Stomach (tissue), 9 donors: Measurements from ENCODE around the gene OSTC. TPM values are rescaled to one million over a fixed set of nuclear protein-coding genes. Genes with fewer than 3 reads are reported as not detected.
"Not testable (repeated sequence)": the region's sequence is repeated elsewhere in the genome, so short reads cannot be mapped to it uniquely, and the experiment has no call there.

Source experiments
- DNase-seq, 2 donors: peaks; one replicate each; pipeline versions ENCODE4 v3.0.0 to v3.0.0-alpha.2; 2013 to 2019
- H3K27ac ChIP-seq, 5 donors: fragments of 200-600 bp in 4 of 5; sonication (generic) in 4 of 5; one replicate each; pipeline ENCODE4 v1.5.1; 2013 to 2019; ENCODE audit warnings: mild to moderate bottlenecking in 1 of 5, moderate library complexity in 1 of 5
- H3K27me3 ChIP-seq, 3 donors: fragments of 200-600 bp; sonication (generic); one replicate each; pipeline ENCODE4 v1.5.1; 2017 to 2019; ENCODE audit warnings: mixed run types in 1 of 3
- H3K36me3 ChIP-seq, 4 donors: fragments of 200-600 bp; sonication (generic); 1 replicate in 3 of 4; 2 replicates in 1 of 4; pipeline ENCODE4 v1.5.1; 2016 to 2019
- H3K4me1 ChIP-seq, 4 donors: fragments of 200-600 bp; sonication (generic); one replicate each; pipeline ENCODE4 v1.5.1; 2016 to 2019
- H3K4me3 ChIP-seq, 4 donors: fragments of 200-600 bp; sonication (generic) in 3 of 4; one replicate each; pipeline ENCODE4 v1.5.1; 2016 to 2019; ENCODE audit warnings: mild to moderate bottlenecking in 1 of 4
- H3K9me3 ChIP-seq, 4 donors: fragments of 200-600 bp; sonication (generic); one replicate each; pipeline ENCODE4 v1.5.1; 2016 to 2019
- CTCF ChIP-seq, 7 experiments: fragments of 450-650 bp in 4 of 7; fragments of 200-600 bp in 3 of 7; sonication (generic) in 3 of 7; IDR thresholded peaks; one replicate each; pipeline ENCODE4 v1.5.1; 2016 to 2019; ENCODE audit warnings: antibody characterized with exemption in 7 of 7, control low read depth in 2 of 7, mild to moderate bottlenecking in 1 of 7
- EP300 ChIP-seq: sonication (generic); formaldehyde crosslinking; IDR thresholded peaks from one replicate; pipeline ENCODE4 v1.6.1; 2017; ENCODE audit warnings: antibody characterized with exemption
- POLR2A ChIP-seq, 4 donors: fragments of 450-650 bp; IDR thresholded peaks; one replicate each; pipeline ENCODE4 v1.6.1; 2016; ENCODE audit warnings: antibody characterized with exemption in 4 of 4, control low read depth in 2 of 4, mild to moderate bottlenecking in 1 of 4, moderate library complexity in 1 of 4
- POLR2AphosphoS5 ChIP-seq, 3 donors: sonication (generic); formaldehyde crosslinking; IDR thresholded peaks; one replicate each; pipeline ENCODE4 v1.6.1; 2016; ENCODE audit warnings: antibody characterized with exemption in 3 of 3
- WGBS, 5 donors: extraction: QIAGEN DNeasy Blood & Tissue Kit in 3 of 5; methylation state at CpG; one replicate each; pipeline versions ENCODE4 v1.1.5 to v1.1.7; 2013 to 2018; 5-methylcytosine and 5-hydroxymethylcytosine counted together
- intact Hi-C: fragments of 100-400 bp; cut with DNase I; formaldehyde crosslinking; loops from one replicate; pipeline ENCODE4 v1.15.1; 2023; ENCODE audit warnings: low total_unique reads
- polyA plus RNA-seq, 3 donors: library from polyadenylated mRNA; stranded (reverse); fragments of 200-250 nt; gene quantifications; one replicate each; pipeline ENCODE4 v1.2.3, GENCODE V29; 2013
- total RNA-seq, 5 donors: library from RNA; depleted of rRNA; stranded (reverse); fragments of >200 nt; gene quantifications; one replicate each; pipeline versions ENCODE4 v1.1.0 to v1.2.3, GENCODE V29; 2014 to 2016
- donor health status: healthy with polysubstance abuse.
- donor health status: Bipolar disorder and iron deficiency.
- donor health status: healthy.

Gene OSTC
- total and polyA plus RNA-seq, 8 donors = 5.4 to 176 (median 64.6) TPM

DNA sequence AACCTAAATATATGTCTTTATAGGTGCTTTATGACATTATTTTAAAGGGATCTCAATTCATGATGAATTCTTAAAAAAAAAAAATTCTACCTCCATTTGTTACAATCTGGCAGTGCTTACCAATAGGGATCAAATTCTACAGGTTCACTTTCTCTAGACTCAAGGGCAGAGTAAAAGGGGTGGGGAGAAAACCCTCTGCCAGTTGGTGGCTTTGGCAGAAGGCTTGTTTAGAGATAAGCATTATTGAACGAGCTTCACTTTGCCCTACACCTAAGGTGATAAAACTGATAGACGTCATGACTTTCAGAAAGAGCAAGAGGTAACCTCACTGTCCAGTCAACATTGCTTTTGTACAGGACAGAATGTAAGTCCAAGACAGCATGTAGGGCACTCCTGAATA is 53.6 kb downstream of the OSTC start:
- no peaks in the 10 kb centered on the region for H3K9me3 ChIP-seq
- H3K4me1 ChIP-seq = peaks cover 0 to 7% (median 0%) of the 10 kb centered on the region in 4 donors
- TF ChIP-seq EP300 (no peak), POLR2A (IDR thresholded peaks at IDR 0.05) (no peak), POLR2AphosphoS5 (IDR thresholded peaks at IDR 0.05) (no peak), CTCF (IDR thresholded peaks at IDR 0.05) (no peak)
- intact Hi-C loops = no loop called here
- H3K27ac ChIP-seq = no peak overlapping the region
- DNase-seq = no peak
- H3K36me3 ChIP-seq = no peaks in the 10 kb centered on the region
- 26 to 51% (median 40%) methylated on average over 2 of the region's 2 CpGs for WGBS, 5 donors
- no peaks in the 10 kb centered on the region for H3K27me3 ChIP-seq
- H3K4me3 ChIP-seq = no peak overlapping the region

GRCh38 chr4:108706289-108706688 is 55.9 kb downstream of the OSTC start:
- Histone ChIP-seq H3K4me3 (no peak overlapping the region), H3K9me3 (no peaks in the 10 kb centered on the region), H3K36me3 (no peaks in the 10 kb centered on the region), H3K27me3 (no peaks in the 10 kb centered on the region), H3K4me1 (no peaks in the 10 kb centered on the region), H3K27ac (no peak overlapping the region)
- intact Hi-C loops = no loop called here
- TF ChIP-seq EP300 = no peak
- TF ChIP-seq POLR2AphosphoS5 (IDR thresholded peaks at IDR 0.05) = no peak
- TF ChIP-seq POLR2A (IDR thresholded peaks at IDR 0.05) = no peak
- TF ChIP-seq CTCF (IDR thresholded peaks at IDR 0.05) = no peak
- no peak for DNase-seq
- WGBS, 5 donors = 58 to 74% (median 63%) methylated on average over 4 of the region's 4 CpGs

DNA sequence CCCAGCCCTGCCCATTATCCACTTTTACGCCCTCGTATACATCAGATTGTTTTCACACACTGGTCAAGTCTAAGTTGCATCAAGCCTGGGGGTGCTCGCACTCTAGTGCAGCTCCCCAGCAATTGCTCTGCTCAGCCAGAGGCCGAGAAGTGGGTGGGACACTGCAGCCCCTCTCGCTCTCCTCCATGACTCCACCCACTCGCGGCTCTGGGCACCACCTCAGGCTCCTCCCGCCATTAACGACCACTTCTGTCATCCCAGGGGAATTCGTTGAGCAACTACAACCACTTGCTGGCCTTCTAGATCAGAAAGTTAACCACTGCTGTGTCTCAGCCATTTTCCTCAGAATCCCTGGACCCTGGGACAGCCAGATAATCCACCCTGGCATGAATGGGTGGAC is 58.8 kb downstream of the OSTC start:
- Histone ChIP-seq H3K4me1 (no peaks in the 10 kb centered on the region), H3K4me3 (no peak overlapping the region), H3K36me3 (no peaks in the 10 kb centered on the region), H3K27ac (no peak overlapping the region), H3K27me3 (no peaks in the 10 kb centered on the region), H3K9me3 (no peaks in the 10 kb centered on the region)
- TF ChIP-seq POLR2A (IDR thresholded peaks at IDR 0.05) (no peak), CTCF (IDR thresholded peaks at IDR 0.05) (no peak), POLR2AphosphoS5 (IDR thresholded peaks at IDR 0.05) (no peak), EP300 (no peak)
- no peak for DNase-seq
- 81 to 91% (median 87%) methylated on average over 10 of the region's 10 CpGs for WGBS, 5 donors
- intact Hi-C loops = no loop called here

DNA sequence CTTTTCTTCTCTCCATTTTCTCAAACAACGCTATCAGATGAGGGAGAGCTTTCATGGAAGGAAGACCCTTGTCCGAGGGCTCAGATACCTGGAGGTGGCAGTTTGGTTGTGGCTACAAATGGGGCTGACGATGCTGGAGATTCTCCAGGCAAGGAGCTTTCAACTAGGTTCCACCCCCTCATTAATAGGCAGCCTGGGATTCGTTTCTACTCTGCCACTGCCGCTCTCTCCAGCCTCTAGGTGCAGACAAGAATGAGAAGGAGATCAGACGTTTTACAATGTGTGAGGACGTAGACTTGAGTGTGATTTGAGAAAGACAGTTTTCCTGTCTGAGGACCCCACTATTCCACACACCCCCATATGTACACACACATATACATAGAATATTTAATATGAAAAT is 59.3 kb downstream of the OSTC start:
- no peaks in the 10 kb centered on the region for H3K9me3 ChIP-seq
- H3K27me3 ChIP-seq = no peaks in the 10 kb centered on the region
- intact Hi-C loops = no loop called here
- H3K4me1 ChIP-seq = no peaks in the 10 kb centered on the region
- H3K27ac ChIP-seq = no peak overlapping the region
- H3K4me3 ChIP-seq = no peak overlapping the region
- WGBS, 5 donors = 52 to 78% (median 71%) methylated on average over 7 of the region's 7 CpGs
- no peak for TF ChIP-seq POLR2AphosphoS5 (IDR thresholded peaks at IDR 0.05)
- no peak for TF ChIP-seq POLR2A (IDR thresholded peaks at IDR 0.05)
- no peak for TF ChIP-seq EP300
- TF ChIP-seq CTCF (IDR thresholded peaks at IDR 0.05) = no peak
- no peaks in the 10 kb centered on the region for H3K36me3 ChIP-seq
- DNase-seq = no peak

DNA sequence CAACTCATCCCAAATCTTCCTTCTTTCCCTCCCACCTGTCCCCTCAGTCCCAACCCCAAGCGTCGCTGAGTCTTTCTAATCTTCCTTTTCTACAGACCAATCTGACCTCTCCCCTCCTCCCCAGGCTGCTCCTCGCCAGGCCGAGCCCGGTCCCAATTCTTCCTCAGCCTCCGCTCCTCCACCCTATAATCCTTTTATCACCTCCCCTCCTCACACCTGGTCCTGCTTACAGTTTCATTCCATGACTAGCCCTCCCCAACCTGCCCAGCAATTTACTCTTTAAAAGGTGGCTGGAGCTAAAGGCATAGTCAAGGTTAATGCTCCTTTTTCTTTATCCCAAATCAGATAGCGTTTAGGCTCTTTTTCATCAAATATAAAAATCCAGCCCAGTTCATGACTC is 60.2 kb downstream of the OSTC start:
- H3K4me1 ChIP-seq, H3K36me3 ChIP-seq, DNase-seq, H3K4me3 ChIP-seq, H3K9me3 ChIP-seq, H3K27me3 ChIP-seq, H3K27ac ChIP-seq, intact Hi-C loops: not testable (repeated sequence)
- 44 to 62% (median 53%) methylated on average over 7 of the region's 7 CpGs for WGBS, 5 donors
